Measurements from ENCODE around the gene DEDD2. TPM values are rescaled to one million over a fixed set of nuclear protein-coding genes. Genes with fewer than 3 reads are reported as not detected.

Gene DEDD2
- polyA plus RNA-seq, 3 donors, result 27.9 to 32.9 (median 30.4) TPM

DNA sequence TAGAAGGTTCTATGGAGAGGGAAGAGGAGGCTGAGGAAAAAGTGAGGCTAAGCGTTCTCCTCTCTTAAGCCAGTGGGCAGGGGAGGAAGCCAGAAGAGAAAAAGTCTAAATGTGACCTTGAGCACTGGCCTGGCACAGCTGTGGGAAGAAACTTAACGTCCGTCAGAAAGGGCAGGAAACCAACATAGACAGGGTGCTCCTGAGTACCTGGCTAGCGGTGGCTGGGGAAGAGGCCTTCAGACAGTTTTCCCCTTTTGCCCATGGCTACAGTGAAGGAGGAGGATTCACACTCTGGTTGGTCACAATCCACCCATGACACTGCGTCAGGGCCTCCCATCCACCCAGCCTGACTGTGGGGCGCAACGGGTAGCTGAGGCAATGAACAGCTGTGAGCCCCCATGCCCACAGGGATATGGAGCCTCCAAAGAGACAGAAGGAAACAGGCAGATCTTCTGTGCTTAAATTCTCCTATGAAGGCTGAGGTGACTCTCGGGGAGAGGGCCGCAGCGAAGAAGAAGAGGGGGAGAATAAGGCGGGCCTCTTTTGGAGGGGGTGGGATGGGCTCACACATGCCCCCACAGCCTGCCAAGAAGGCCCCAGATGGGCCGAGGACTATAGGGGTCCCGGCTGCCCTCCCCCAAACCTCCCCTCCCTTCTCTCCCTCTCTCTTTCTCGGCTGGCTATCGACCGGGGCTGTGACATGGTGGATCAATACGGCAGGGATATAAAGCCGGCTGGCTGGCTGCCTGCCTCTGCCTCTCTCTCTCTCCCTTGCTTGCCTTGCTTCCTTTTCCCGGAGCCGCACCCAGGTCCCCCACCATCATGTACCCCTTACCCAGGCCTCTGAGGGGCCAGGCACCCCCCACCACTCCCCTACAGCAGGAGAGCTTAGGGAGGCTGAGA, 65.4 kb downstream of the DEDD2 start:
- DNase-seq, result no peak

- no peak for DNase-seq
These were observed 66.5 kb downstream of the DEDD2 start for GRCh38 chr19:42150911-42151361.

DNA sequence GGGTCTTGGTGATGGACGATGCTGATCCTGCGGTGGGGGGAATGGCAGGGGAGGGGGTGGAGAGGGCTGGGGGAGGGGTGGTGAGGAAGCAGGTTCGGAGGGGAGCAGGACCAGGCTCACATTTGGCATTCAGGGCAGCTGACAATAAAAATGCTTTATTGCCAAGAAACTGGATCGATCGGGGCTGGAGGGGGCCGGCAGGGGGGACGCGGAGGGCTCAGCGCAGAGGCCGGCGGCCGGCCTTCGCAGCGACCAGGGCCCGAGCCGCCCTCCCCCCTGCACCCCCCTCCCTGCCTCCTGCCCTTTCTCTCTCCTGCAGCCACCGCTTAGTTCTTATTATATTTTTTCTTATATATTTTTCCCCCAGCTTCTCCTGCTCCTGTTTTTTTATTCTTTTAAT, 67.1 kb downstream of the DEDD2 start:
- no peak for DNase-seq

DNA sequence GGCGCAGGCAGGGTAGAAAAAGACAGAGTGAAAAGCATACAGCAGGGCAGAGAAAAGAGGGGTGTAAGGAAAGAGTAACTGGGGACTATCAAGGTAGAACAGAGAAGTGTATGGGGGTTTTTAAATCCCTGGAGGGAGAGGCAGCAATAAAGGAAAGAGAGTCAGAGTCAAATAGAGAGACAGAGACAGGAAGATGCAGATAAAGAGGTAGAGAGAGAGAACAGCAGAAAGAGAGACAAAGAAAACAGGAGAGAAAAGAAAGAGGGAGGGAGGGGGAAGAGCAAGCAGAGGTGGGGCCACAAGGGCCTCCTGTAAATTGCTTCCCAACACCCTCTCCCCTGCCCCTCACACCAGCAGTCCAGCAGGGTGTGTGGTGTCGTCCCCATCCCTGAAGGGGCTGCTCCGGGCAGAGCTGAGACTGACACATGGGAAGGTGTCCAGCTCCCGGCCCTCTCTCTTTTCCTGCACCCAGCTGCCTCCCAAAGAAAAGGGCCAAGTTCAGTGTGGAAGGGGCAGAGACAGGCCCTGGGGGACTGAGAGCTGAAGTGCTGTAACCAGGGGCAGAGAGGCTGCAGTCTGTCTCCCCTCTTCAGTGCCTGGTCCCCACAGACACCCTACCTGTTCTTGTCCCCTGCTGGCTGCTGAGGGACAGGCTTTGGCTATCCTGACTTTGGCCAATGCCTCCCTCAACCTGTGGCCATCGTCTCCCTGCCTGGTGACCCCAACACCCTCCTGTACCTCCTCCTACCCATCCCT, 67.9 kb downstream of the DEDD2 start:
- DNase-seq, result no peak

Other genes with a start within 250 kb of the DEDD2 start
- gene ATP1A3, start 223.4 kb downstream of the DEDD2 start, polyA plus RNA-seq (ENCODE audit: insufficient read length in 3 of 3), result 1 to 10 TPM in 1 of 3 donors, under 1 TPM in 2; 0.10 to 1.4 (median 0.65) TPM
- gene GRIK5, start 147.5 kb downstream of the DEDD2 start, polyA plus RNA-seq (ENCODE audit: insufficient read length in 3 of 3), result 10 to 100 TPM; 24.1 to 30.6 (median 30.5) TPM
- gene ZNF574, start 141.5 kb downstream of the DEDD2 start, polyA plus RNA-seq (ENCODE audit: insufficient read length in 3 of 3), result 10 to 100 TPM; 16.2 to 21.0 (median 20.6) TPM
- gene POU2F2, start 85.2 kb downstream of the DEDD2 start, polyA plus RNA-seq (ENCODE audit: insufficient read length in 3 of 3), result 1 to 10 TPM in 2 of 3 donors, under 1 TPM in 1; 0.58 to 1.2 (median 1.2) TPM
- 10 to 100 TPM in 1 of 3 donors, 1 to 10 TPM in 2; 9.2 to 10.2 (median 9.3) TPM for gene ZNF526, start 2.6 kb upstream of the DEDD2 start, polyA plus RNA-seq (ENCODE audit: insufficient read length in 3 of 3)
- 10 to 100 TPM; 70.3 to 85.9 (median 84.1) TPM for gene GSK3A, start 24.9 kb upstream of the DEDD2 start, polyA plus RNA-seq (ENCODE audit: insufficient read length in 3 of 3)
- 10 to 100 TPM; 74.2 to 96.3 (median 86.2) TPM for gene ERF, start 37.5 kb upstream of the DEDD2 start, polyA plus RNA-seq (ENCODE audit: insufficient read length in 3 of 3)
- gene CIC, start 51.6 kb upstream of the DEDD2 start, polyA plus RNA-seq (ENCODE audit: insufficient read length in 3 of 3), result 10 to 100 TPM; 59.3 to 72.5 (median 68.2) TPM
- gene PRR19, start 84.5 kb upstream of the DEDD2 start, polyA plus RNA-seq (ENCODE audit: insufficient read length in 3 of 3), result 1 to 10 TPM; 1.9 to 2.9 (median 2.2) TPM
- gene PAFAH1B3, start 84.9 kb upstream of the DEDD2 start, polyA plus RNA-seq (ENCODE audit: insufficient read length in 3 of 3), result 100 to 1,000 TPM in 1 of 3 donors, 10 to 100 TPM in 2; 79.4 to 107 (median 98.2) TPM
- 1 to 10 TPM in 2 of 3 donors, under 1 TPM in 1; 0.67 to 1.5 (median 1.1) TPM for gene TMEM145, start 95.6 kb upstream of the DEDD2 start, polyA plus RNA-seq (ENCODE audit: insufficient read length in 3 of 3)
- gene MEGF8, start 108.0 kb upstream of the DEDD2 start, polyA plus RNA-seq (ENCODE audit: insufficient read length in 3 of 3), result 10 to 100 TPM; 43.0 to 45.6 (median 43.8) TPM
- gene CNFN, start 172.6 kb upstream of the DEDD2 start, polyA plus RNA-seq (ENCODE audit: insufficient read length in 3 of 3), result 1 to 10 TPM in 2 of 3 donors, under 1 TPM in 1; 0.59 to 2.1 (median 2.0) TPM
- gene LIPE, start 209.7 kb upstream of the DEDD2 start, polyA plus RNA-seq (ENCODE audit: insufficient read length in 3 of 3), result 10 to 100 TPM; 12.3 to 15.0 (median 13.5) TPM
- under 1 TPM in 2 of 3 donors, not detected in 1; 0.11 to 0.22 TPM for gene CXCL17, start 225.3 kb upstream of the DEDD2 start, polyA plus RNA-seq (ENCODE audit: insufficient read length in 3 of 3)